ENCODE measurements around the gene TBC1D8. TPM values are rescaled to one million over a fixed set of nuclear protein-coding genes. Genes with fewer than 3 reads are reported as not detected.

Gene TBC1D8
- total and polyA plus RNA-seq, 2 of the 8 experiments (the other 6 are each of a cell fraction or from before 2014, with no cell fraction given), result 20.8 to 21.8 TPM

GRCh38 chr2:100999995-101000394 lies 151.2 kb downstream of the TBC1D8 start (continued):
- no peak for TF ChIP-seq SP1 (IDR thresholded peaks at IDR 0.05; ENCODE audit: low read depth, low read length)
- no peak for TF ChIP-seq RAD21 (IDR thresholded peaks at IDR 0.05 in 1 of 2, conservative IDR thresholded peaks at IDR 0.05 in 1 of 2; ENCODE audit: low read depth in 2 of 2, low read length in 2 of 2)
- TF ChIP-seq MAFK (IDR thresholded peaks at IDR 0.05; ENCODE audit: low read depth, low read length), result no peak
- no peak for TF ChIP-seq KDM1A (IDR thresholded peaks at IDR 0.05; ENCODE audit: borderline replicate concordance, low read length)
